ENCODE data around the gene WNT7B.
A peak's percentile ranks its signal among the peaks of the same experiment; 100 is the strongest.

The WNT7B gene

DNA sequence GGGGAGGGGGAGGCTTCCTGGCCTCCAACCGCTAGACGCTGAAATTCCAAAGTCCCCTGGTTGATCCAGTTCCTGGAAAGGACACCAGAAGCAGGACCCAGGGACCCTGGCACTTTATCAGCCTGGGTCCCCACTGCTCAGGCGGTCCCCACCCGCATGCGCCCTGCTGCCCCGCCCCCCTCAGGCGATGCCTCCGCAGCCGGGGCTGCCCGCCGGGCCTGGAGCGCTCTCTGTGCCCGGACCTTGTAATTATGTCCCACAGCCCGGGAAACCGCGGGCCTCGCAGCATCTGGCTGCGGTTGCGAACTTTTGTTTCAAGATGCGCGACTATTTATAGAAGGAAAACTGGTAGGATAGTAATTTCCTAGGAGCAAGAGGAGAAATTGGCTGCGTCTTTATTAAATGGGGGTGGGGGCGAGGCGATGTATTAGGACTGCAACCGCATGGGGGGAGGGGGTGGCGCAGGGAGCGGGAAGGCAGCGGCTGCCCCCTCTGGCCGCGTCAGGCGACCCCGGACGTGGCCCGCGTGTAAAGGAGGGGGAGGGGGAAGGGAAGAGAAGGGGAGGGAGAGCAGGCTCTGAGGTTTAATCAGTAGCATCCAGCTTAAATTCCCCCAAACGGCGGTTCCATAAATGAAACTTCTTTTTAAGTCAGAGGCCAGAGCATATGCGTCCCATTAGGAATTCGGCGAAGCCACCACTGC lies 6.1 kb downstream of the WNT7B start:
- Histone ChIP-seq H3K4me3 (peak overlapping the region; percentile 51), H3K27ac (no peak overlapping the region)
- DNase-seq (ENCODE audit: low spot score): no peak
- TF ChIP-seq, protein P1, sequence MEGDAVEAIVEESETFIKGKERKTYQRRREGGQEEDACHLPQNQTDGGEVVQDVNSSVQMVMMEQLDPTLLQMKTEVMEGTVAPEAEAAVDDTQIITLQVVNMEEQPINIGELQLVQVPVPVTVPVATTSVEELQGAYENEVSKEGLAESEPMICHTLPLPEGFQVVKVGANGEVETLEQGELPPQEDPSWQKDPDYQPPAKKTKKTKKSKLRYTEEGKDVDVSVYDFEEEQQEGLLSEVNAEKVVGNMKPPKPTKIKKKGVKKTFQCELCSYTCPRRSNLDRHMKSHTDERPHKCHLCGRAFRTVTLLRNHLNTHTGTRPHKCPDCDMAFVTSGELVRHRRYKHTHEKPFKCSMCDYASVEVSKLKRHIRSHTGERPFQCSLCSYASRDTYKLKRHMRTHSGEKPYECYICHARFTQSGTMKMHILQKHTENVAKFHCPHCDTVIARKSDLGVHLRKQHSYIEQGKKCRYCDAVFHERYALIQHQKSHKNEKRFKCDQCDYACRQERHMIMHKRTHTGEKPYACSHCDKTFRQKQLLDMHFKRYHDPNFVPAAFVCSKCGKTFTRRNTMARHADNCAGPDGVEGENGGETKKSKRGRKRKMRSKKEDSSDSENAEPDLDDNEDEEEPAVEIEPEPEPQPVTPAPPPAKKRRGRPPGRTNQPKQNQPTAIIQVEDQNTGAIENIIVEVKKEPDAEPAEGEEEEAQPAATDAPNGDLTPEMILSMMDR (IDR thresholded peaks at IDR 0.05): no peak

DNA sequence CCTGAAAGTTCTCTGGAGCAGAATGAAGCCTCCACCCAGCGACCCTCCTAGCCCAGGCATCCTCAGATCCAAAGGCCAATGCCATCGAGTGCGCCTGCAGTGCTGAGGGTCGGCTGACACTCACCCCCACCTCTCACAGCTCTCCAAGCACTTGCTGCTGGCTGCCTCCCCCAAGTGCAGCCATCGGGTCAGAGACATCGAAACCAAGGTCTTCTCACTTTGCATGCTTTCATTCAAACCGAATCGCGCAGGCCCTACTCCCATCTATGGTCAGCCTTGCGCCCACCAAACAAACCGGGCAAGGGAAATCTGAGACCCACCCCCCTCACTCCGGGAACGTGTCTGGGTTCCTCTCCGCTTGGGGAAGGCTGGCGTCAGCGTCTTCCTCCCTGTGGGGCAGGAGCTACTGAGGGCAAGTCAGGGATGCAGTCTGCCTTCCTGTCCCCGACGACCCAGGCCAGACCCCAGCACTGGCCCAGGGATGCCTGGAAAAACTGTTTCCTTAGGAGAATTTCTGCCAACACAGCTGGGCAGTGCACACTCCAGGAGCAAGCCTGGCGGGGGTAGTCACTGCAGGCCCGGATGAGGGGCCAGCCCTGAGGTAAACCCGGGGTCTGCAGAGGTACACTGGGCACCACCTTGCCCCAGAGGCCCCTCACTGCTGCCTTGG lies 7.0 kb downstream of the WNT7B start:
- no peak overlapping the region for H3K4me3 ChIP-seq
- TF ChIP-seq, protein P1 (IDR thresholded peaks at IDR 0.05): no peak
- no peak overlapping the region for H3K27ac ChIP-seq
- DNase-seq (ENCODE audit: low spot score): no peak

- no peak for DNase-seq (ENCODE audit: low spot score)
- TF ChIP-seq, protein P1 (IDR thresholded peaks at IDR 0.05): no peak
- Histone ChIP-seq H3K27ac (no peak overlapping the region), H3K4me3 (no peak overlapping the region)
Observed at GRCh38 chr22:45969414-45969799, 7.6 kb downstream of the WNT7B start.

DNA sequence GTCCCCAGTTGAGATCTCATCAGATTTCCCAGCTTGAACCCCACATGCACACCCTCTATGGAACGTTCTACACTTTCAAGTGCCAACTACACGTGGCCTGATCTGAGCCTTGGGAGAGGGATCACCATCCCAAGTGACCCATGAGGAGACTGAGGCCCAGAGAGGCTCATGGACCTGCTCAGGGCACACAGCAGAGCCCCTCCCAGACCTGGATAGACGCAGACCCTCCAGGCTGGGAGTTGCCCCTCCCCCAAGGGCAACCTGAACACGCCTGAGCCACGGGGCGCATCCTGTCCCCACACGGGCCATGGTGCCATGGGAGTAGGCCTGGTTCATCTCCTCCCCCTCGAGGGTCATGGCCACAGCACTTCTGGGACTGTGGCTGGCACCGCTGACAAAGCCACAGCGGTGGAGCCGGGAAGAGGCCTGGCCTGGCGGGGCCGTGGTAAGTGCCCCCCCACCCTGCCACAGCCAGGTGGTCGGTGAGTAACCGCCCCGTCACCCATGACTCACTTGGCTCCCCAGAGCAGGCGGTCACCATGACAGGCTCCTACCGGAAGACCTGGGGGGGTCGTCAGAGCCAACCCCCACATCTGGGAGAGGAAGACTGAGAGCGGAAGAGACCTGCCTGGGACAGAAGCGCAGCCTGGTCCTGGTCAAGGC lies 8.1 kb downstream of the WNT7B start:
- no peak overlapping the region for H3K27ac ChIP-seq
- no peak overlapping the region for H3K4me3 ChIP-seq
- TF ChIP-seq, protein P1 (IDR thresholded peaks at IDR 0.05): no peak
- DNase-seq (ENCODE audit: low spot score): no peak

DNA sequence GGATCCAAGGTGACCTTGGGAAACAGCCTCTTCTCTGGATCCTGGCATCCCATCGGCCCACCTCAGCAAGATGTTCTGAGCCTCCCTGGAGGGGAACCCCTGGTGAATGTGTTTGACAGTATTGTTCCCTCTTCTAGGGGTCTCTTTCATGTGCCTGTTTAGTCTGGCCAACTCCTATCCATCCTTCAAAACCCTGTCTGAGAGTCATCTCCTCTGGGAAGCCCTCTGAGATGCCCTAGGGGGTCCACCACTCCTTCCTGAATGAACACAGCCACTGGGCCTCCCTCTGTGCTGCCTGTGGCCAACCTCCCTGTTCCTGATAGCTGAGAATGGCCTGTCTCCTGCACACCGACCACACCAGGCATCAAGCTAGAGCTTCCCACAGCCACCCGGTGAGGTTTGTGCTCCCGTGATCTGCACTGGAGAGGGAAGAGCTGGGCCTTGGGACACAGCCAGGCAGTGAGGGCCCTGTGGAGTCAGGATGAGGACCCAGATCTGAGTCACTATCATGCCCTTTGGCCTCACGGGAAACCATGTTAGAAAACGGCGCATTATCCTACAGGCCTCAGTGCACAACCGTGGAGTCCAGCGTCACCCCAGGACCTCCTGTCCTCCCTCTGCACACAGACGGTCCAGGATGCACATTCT lies 8.8 kb downstream of the WNT7B start:
- TF ChIP-seq, protein P1 (IDR thresholded peaks at IDR 0.05): no peak

DNA sequence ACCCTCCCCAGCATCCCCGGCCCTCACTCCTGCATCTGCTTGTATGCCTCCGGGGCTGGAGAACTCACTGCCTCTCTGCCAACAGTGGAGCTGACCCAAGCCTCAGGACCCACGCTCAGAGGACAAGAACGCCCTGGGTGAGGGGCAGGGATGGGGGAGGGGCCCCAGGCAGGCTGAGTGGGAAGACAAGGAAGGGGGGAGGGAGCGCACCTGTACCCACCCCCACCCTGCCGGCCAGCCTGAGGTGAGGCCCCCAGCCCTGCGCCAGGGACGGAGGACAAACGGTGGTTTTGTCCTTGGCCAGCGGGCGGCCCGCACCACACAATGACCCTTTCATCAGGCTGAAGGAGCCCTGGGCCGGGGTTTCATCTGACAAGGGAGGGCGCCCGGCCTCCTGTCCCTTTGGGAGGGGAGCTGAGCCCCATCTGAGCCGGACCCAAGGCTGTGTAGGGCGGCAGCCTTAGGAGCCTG lies 10.0 kb downstream of the WNT7B start:
- TF ChIP-seq, protein P1 (IDR thresholded peaks at IDR 0.05): no peak
- Histone ChIP-seq H3K4me3 (no peak overlapping the region), H3K27ac (no peak overlapping the region)
- no peak for DNase-seq (ENCODE audit: low spot score)

More for the DNA sequence above, 8.8 kb downstream of the WNT7B start:
- Histone ChIP-seq H3K4me3 (no peak overlapping the region), H3K27ac (no peak overlapping the region)
- DNase-seq (ENCODE audit: low spot score): no peak

Measured in coronary artery (tissue), 2 donors.